HG03175 (cell line): ENCODE results near the gene GLP1R.

Source experiments
- ATAC-seq: cut with Tn5 transposase; IDR thresholded peaks from one replicate; pipeline ENCODE4 v1.9.1; 2021; ENCODE audit warnings: mild to moderate bottlenecking, moderate library complexity; ENCODE audit not compliant: unreplicated experiment

GLP1R gene

DNA sequence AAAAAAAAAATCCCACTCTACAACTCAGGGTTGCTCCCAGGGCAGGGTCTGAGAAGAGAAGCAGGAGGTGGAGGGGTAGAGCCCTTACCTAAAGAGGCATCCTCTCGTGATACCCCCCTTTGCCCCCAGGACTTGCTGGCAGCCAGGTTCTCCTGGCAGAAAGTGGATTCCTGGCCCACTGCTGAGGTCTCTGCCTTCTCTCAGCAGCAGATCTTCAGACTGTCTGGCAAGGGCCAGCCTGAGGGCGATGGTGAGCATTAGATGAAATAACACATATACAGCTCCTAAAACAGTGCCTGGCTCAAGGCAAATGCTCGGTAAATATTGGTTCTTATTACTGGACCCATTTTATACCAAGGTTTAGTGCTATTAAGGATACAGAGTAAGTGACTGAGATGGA is 4.8 kb upstream of the GLP1R start:
- ATAC-seq = no peak

DNA sequence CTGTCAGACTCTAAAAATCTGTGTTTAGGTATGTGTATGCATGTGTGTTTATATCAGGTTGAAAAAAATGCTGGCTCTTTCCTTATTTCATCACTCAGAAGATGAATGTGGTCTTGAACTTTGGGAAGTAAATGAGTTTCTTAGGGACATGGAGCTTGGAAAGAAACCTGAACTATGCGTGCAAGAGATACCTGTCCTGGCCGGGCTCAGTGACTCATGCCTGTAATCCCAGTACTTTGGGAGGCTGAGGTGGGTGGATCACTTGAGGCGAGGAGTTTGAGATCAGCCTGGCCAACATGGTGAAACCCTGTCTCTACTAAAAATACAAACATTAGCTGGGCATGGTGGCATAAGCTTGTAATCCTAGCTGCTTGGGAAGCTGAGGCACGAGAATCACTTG is 4.4 kb upstream of the GLP1R start:
- no peak for ATAC-seq

DNA sequence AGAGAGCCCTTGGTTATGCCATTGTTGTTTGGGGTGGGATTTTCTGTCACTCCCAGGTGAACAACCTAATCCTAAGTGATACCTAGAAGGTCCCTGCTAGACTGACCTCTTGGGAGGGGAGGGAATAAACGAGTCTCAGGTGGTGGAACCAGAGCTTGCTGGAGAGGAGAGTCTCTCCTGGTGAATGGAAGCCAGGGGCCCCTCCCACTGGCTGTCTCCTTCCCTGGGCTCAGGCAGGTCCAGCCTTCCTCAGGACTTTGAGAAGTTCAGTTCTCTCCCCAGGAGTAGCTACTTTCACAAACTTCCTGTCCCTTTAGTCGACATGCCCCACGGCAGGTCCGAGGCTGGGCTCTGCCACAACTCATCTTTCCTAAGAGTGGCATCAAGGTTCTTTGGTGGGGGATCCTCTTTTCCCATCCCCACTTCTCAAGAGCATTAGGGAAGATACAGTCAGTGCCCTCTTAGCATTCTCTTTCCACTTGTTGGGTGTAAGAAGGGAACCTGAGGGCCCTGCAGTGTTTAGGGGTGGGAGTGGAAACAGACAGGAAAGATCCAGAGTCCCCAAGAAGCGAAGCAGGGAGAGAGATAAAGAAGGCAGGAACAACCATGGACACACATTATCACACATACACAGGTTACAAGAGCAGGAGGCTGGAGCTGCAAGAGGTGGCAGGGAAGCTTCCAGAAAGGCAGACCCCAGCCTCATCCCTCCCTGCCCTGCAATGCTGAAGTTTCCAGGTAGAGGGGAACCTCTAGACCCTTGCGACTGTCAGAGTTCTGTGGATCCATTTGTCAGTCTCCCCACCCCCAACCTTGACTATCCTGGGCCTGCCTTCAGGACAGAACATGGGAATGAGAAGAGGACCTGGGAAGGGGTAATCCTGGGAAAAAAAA is 900 bp upstream of the GLP1R start:
- ATAC-seq = no peak

- no peak for ATAC-seq
These were observed 1.1 kb downstream of the GLP1R start for GRCh38 chr6:39049575-39050283.

GRCh38 chr6:39050453-39051112 is 2.0 kb downstream of the GLP1R start:
- no peak for ATAC-seq

- ATAC-seq = no peak
These were observed 3.0 kb downstream of the GLP1R start for GRCh38 chr6:39051399-39052122.

GRCh38 chr6:39053016-39053624 is 4.5 kb downstream of the GLP1R start:
- ATAC-seq = no peak

DNA sequence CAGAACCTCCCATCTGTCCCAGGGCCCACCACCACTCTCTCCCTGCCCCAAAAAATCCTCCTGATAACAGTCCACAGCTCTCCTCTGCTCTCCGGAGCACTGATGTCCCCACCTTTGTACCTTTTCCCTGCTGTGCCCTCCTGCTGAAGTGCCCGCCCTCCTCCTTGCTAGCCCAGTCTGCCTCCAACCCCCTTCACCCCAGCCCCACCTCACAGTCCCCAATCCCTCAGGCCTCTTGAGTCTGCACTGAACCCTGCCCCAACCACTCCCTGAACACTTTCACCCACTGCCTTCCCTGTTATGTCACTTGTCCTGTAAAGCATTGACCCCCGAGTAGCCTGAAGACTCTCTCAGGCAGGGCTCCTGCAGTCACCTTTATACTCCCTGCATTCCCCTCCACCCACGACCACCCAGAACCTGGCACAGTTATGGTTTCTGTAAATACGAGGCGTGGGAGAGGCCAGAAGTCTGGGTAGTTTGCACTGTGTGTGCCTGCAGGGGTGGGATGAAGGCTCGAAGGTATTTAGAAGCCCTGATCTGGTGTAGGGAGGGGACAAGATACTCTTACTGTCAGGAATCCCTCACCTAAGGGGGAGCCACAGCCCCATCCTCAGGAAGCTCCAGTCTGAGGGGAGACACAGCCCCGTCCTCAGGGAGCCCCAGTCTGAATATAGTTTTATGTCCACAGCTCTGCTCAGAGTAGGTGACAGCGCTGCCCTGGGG is 5.4 kb downstream of the GLP1R start:
- no peak for ATAC-seq

DNA sequence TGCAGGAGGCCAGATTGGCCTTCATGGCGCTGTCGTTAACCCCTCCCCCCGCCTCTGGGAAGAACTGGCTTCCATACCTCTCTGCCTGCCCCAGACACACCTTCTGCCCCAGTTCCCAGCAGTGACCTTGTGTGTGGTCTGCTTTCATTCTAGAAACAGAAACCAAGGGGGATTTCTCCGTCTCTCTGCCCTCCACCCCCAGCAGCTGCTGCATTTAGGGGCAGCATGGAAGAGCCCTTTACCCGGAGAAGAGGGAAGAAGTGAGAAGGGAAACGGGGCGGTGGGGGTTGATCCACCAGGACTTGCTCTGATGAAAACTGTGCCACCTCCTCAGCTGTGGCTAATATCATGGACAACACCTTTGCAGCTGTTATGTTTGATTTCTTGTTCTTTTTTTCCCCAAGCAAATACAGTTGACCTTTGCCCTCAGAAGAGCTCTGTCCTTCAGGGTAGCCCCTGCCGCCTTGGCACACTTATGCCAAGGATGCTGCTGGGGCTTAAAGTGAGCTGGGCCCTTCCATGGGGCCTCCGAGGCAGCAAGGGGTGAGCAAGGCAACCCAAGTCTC is 6.1 kb downstream of the GLP1R start:
- no peak for ATAC-seq

- no peak for ATAC-seq
These were observed 7.1 kb downstream of the GLP1R start for GRCh38 chr6:39055661-39056060.

GRCh38 chr6:39056191-39056590 is 7.6 kb downstream of the GLP1R start:
- ATAC-seq = no peak

DNA sequence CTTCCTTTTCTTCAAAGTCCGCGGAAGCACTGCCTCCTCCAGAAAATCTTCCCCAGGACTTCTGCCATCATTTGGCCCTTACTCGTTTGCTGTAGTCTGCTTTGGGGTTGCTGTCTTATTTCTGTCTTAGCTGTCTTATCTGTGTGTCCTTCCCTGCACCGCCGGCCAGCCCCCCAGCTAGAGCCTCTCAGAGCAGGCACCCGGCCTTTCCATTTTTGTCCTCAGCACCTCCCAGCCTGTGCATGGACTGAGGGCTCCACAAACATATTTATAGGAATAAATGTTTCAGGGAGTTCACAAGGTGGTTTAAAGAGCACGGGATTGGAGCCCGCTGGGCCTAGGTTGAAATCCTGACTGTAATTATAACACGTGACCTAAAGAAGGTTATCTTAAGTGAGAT is 8.1 kb downstream of the GLP1R start:
- ATAC-seq = no peak

DNA sequence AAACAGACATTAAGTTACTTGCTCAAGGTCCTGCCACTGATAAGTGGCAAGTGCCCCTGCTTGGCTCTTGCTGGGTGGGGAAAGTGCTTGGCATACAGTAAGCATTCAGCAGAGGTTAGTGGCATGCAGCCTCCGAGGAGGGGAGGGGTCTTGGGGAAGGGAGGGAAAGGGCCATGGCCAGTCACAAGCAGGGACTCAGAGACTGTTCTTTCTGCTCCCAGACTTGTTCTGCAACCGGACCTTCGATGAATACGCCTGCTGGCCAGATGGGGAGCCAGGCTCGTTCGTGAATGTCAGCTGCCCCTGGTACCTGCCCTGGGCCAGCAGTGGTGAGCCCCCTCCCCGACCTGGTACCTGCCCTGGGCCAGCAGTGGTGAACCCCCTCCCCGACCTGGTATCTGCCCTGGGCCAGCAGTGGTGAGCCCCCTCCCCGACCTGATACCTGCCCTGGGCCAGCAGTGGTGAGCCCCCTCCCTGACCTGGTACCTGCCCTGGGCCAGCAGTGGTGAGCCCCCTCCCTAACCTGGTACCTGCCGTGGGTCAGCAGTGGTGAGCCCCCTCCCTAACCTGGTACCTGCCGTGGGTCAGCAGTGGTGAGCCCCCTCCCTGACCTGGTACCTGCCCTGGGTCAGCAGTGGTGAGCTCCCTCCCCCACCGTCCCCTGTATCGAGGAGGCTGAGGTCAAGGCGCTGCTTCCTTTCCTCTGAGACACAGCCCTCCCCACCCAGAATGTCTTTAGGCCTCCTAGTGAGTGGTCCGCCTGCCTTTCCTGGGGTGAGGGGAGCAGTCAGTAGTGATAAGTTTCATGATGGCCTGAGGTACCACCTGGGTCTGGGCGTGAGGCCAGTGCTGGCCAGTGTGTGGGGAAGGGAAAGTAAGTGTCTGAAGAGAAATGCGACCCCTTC is 8.9 kb downstream of the GLP1R start:
- no peak for ATAC-seq

DNA sequence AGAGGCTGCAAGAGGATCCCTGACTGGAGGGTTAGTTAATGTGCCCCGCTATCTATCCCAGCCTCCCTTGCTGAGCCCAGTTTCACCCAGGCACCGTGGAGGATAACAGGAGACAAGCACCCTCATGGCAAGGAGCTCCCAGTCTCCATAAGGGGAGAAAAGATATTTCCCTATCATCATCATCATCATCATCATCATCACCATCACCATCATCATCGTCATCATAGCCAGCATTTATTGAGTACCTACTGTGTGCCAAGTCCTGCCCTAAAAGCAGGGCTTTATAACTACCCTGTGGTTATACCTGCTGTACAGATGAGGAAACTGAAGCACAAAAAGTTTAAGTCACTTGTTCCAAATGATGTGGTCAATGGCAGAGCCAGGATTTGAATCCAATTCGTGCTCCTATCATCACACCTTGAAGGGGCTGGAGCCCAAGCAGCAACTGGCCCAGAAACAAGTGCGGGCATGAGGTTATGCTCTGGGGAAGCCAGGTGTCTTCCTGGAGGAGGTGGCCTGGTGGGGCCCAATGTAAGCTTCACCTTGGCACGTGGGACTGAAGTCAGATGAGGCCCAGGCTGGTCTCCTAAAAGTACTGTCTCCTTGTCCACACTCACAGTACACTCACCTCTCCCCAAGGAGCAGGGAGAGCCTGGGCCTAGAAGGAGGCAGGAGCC is 10.0 kb downstream of the GLP1R start:
- ATAC-seq = no peak

GRCh38 chr6:39059496-39060310 is 11.1 kb downstream of the GLP1R start:
- no peak for ATAC-seq

DNA sequence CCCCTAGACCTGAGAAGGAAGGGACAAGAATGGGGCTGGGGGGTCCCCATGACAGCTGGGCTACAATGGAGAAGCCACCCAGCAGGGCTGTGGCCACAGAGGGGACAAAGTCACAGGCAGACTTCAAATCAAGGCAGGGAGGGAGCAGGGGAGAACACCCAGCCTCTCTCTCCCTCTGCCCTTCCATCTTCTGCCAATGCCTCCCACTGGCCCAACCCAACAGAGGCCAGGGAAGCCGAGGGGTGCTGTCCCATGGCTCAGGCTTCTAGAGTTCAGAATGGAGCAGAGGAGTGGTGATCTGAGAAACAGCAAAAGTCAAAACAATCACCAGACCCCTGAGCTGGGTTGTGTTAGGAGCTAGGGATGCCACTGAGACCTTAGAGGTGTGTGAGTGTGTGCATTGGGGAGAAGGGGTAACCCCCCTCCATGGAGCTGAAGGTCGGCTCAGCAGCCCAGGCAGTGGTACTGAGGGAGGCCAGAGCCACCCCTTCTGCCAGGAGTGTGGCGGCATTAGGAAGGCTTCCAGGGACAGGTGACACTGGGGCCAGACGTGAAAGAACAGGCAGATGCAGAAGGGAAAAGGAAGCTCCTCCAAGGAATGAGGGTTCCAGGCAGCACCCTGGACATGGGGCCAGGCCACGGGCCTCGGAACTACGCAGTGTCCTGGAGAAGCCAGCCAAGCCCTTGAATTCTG is 12.0 kb downstream of the GLP1R start:
- no peak for ATAC-seq

GRCh38 chr6:39061182-39061581 is 12.6 kb downstream of the GLP1R start:
- no peak for ATAC-seq
